ENCODE measurements around the gene CFAP65. TPM values are rescaled to one million over a fixed set of nuclear protein-coding genes. Genes with fewer than 3 reads are reported as not detected.

The CFAP65 gene
- total RNA-seq, 1 experiment from 2014 or later = 0.52 TPM

DNA sequence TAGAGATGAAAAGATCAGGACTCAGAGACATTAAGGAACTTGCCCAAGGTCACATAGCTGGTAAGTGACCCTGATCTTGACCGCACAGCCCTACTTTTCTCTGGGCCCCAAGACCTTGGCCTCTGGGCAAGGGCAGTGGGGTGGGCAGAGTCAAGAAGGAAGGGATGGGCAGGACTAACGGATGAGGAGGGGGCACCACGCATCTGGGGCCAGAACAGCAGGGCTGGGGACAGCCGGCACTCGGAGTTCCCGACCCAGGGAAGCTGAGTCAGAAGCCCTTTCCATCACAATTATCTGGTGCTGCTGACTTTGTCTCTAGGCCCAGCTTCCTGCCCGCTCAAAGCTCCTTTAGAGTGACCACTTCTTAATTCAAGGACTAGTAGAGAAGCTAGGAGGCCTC is 14.4 kb downstream of the CFAP65 start (continued):
- TF ChIP-seq, protein P1, sequence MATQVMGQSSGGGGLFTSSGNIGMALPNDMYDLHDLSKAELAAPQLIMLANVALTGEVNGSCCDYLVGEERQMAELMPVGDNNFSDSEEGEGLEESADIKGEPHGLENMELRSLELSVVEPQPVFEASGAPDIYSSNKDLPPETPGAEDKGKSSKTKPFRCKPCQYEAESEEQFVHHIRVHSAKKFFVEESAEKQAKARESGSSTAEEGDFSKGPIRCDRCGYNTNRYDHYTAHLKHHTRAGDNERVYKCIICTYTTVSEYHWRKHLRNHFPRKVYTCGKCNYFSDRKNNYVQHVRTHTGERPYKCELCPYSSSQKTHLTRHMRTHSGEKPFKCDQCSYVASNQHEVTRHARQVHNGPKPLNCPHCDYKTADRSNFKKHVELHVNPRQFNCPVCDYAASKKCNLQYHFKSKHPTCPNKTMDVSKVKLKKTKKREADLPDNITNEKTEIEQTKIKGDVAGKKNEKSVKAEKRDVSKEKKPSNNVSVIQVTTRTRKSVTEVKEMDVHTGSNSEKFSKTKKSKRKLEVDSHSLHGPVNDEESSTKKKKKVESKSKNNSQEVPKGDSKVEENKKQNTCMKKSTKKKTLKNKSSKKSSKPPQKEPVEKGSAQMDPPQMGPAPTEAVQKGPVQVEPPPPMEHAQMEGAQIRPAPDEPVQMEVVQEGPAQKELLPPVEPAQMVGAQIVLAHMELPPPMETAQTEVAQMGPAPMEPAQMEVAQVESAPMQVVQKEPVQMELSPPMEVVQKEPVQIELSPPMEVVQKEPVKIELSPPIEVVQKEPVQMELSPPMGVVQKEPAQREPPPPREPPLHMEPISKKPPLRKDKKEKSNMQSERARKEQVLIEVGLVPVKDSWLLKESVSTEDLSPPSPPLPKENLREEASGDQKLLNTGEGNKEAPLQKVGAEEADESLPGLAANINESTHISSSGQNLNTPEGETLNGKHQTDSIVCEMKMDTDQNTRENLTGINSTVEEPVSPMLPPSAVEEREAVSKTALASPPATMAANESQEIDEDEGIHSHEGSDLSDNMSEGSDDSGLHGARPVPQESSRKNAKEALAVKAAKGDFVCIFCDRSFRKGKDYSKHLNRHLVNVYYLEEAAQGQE (IDR thresholded peaks at IDR 0.05; ENCODE audit: low read depth) = no peak
- no peak for TF ChIP-seq ZFX (IDR thresholded peaks at IDR 0.05)
- no peak for TF ChIP-seq CBX3 (IDR thresholded peaks at IDR 0.05; ENCODE audit: low read depth)

DNA sequence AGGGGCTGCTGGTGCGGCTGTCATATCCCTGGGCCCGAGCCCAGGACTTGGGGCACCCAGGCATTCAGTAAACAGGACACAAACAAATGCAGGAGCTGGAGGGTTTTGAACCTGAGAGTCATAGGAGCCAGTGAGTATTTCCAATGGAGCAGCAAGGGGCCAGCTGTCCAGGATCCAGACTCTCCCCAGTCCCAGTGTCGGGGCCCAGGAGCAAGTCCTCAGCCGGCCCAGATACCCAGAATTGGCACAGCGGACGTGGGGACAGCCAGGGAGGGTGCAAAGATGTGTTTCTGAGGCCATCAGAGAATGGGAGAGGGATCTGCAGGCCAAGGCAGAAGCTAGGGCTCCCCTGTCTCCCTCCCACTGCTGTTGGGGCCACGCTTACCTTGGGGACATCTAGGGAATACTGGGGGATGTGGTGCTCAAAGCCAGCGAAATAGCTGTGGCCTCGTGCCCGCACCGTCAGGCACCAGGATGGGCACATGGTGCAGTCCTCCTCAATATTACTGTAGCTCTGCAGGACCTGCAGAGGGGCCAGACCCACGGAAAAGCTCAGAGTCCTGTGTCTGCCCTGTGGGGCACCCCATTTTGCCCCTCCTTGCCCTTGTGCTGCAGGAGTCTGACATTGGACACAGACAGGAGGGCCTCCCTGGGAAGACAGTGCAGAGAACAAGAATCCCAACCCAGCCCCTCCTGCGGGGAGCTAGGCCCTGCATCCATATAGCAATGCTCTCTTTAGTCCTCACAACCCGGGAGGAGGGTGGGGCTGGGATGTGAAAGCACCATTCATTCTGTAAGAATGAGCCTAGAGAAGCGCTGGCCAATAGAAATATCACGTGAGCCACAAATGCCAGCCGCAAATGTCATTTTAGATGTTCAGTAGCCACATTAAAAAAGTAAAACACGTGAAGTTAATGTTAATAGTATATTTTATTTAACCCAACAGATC is 15.4 kb downstream of the CFAP65 start:
- ChIA-PET CTCF (interaction anchor here (0.8 to 1.4 kb wide), 4 partner anchors 15 to 30 kb away, joined by 3 to 5 read pairs (median 4); partner anchors contain the start of gene CFAP65), POLR2A (no interaction called here), RAD21 (ENCODE audit: low non-redundant PET in 1 of 2, low total read pairs in 2 of 2, uncharacterized antibody in 2 of 2, unreplicated experiment in 2 of 2) (interaction anchor here (0.7 to 0.9 kb wide), 2 partner anchors 129 kb away, joined by 3 read pairs; no protein-coding TSS in a partner anchor)
- Histone ChIP-seq H3K9me2 (ENCODE audit: insufficient read depth) (no peaks in the 10 kb centered on the region), H3K9ac (ENCODE audit: low read length) (no peak overlapping the region), H3K79me2 (ENCODE audit: insufficient read depth, low read length) (no peaks in the 10 kb centered on the region), H3K27ac (ENCODE audit: low read depth, low read length) (no peak overlapping the region), H3K4me3 (replicated peaks in 1 of 2; ENCODE audit: low read depth in 1 of 2, low read length in 2 of 2) (no peak overlapping the region), H2AFZ (ENCODE audit: low read depth, low read length, poor library complexity, severe bottlenecking) (no peak overlapping the region), H3K36me3 (ENCODE audit: control insufficient read depth in 1 of 2, insufficient read depth in 2 of 2, low read length in 2 of 2) (no peaks in the 10 kb centered on the region), H4K20me1 (ENCODE audit: insufficient read depth) (no peaks in the 10 kb centered on the region), H3K4me1 (ENCODE audit: control insufficient read depth in 1 of 2, insufficient read depth in 2 of 2, low read length in 2 of 2) (no peaks in the 10 kb centered on the region; a peak in 1 of 4 replicates), H3K27me3 (ENCODE audit: insufficient read depth, low read length) (no peaks in the 10 kb centered on the region), H3K9me3 (ENCODE audit: control insufficient read depth in 1 of 2, insufficient read depth in 1 of 2, low read depth in 1 of 2, low read length in 2 of 2) (no peaks in the 10 kb centered on the region), H3K4me2 (ENCODE audit: low read length) (no peak overlapping the region)
- no TSS peak for BruUV-seq (replicated peaks)
- intact Hi-C loops (cut with micrococcal nuclease) = no loop called here
- ATAC-seq (no peak), DNase-seq (ENCODE audit: low read depth, low spot score) (no peak)
- TF ChIP-seq SIN3A (IDR thresholded peaks at IDR 0.05; ENCODE audit: low read depth) = no peak
- TF ChIP-seq RAD21 (IDR thresholded peaks at IDR 0.05; ENCODE audit: low read depth) = no peak
- TF ChIP-seq FOSL1 (IDR thresholded peaks at IDR 0.05; ENCODE audit: low read depth) = no peak
